Cardiac muscle cell (in vitro differentiated cells and primary cell): ENCODE data around the gene MAGEA9B. TPM values are rescaled to one million over a fixed set of nuclear protein-coding genes. Genes with fewer than 3 reads are reported as not detected.
A peak's percentile ranks its signal among the peaks of the same experiment; 100 is the strongest.
"Not testable (repeated sequence)": the region's sequence is repeated elsewhere in the genome, so short reads cannot be mapped to it uniquely, and the experiment has no call there.

Experiments used
- DNase-seq, 2 donors: peaks; one replicate each; pipeline versions ENCODE4 v3.0.0 to v3.0.0-alpha.2; 2010 to 2017; ENCODE audit warnings: low read depth in 1 of 2, low spot score in 1 of 2
- H3K27ac ChIP-seq: fragments of 200-600 bp; sonication (generic); 2 replicates; pipeline ENCODE4 v1.5.1; 2016
- H3K27me3 ChIP-seq: fragments of 200-600 bp; sonication (generic); 2 replicates; pipeline ENCODE4 v1.6.0; 2016; ENCODE audit warnings: control low read depth
- H3K36me3 ChIP-seq: fragments of 200-600 bp; sonication (generic); 2 replicates; pipeline ENCODE4 v1.5.1; 2016; ENCODE audit warnings: control low read depth
- H3K4me1 ChIP-seq: fragments of 200-600 bp; sonication (generic); 2 replicates; pipeline ENCODE4 v1.8.1; 2017; ENCODE audit warnings: low read depth, mild to moderate bottlenecking, mixed run types
- H3K4me3 ChIP-seq: fragments of 200-600 bp; sonication (generic); 2 replicates; pipeline ENCODE4 v1.5.1; 2016; ENCODE audit warnings: mild to moderate bottlenecking
- H3K9me3 ChIP-seq: fragments of 200-600 bp; sonication (generic); 2 replicates; pipeline ENCODE4 v1.5.1; 2017; ENCODE audit warnings: low read depth, mild to moderate bottlenecking, control low read depth
- CTCF ChIP-seq: IDR thresholded peaks from 2 replicates; pipeline ENCODE4 v1.5.1; 2012; ENCODE audit warnings: low read depth, mild to moderate bottlenecking, low read length
- polyA plus RNA-seq: library from polyadenylated mRNA; unstranded; fragments of >200 nt; fragmentation: Nextera tagmentation; extraction: Ambion mirVana; gene quantifications from 2 replicates; pipeline ENCODE4 v1.2.1, GENCODE V29; 2016
- total RNA-seq: library from RNA; depleted of rRNA; stranded (reverse); fragments of >200 nt; gene quantifications from 2 replicates; pipeline ENCODE4 v1.2.3, GENCODE V29; 2016

The MAGEA9B gene
- total and polyA plus RNA-seq, 2 experiments from 2014 or later = not detected

- Histone ChIP-seq H3K27me3 (no peaks in the 10 kb centered on the region), H3K4me3 (no peak overlapping the region), H3K9me3 (no peaks in the 10 kb centered on the region), H3K36me3 (no peaks in the 10 kb centered on the region), H3K4me1 (peaks cover 11% of the 10 kb centered on the region), H3K27ac (peak overlapping the region; percentile 85)
- DNase-seq = no peak
- TF ChIP-seq CTCF = no peak
Measured at GRCh38 chrX:149628768-149629167, 41.5 kb upstream of the MAGEA9B start.

- Histone ChIP-seq H3K27ac (peak overlapping the region; percentile 85), H3K36me3 (no peaks in the 10 kb centered on the region), H3K4me1 (peaks cover 15% of the 10 kb centered on the region), H3K27me3 (no peaks in the 10 kb centered on the region), H3K4me3 (no peak overlapping the region), H3K9me3 (no peaks in the 10 kb centered on the region)
- TF ChIP-seq CTCF = no peak
- DNase-seq = no peak
Measured at GRCh38 chrX:149628280-149628679, 41.0 kb upstream of the MAGEA9B start.

GRCh38 chrX:149626829-149627228 lies 39.6 kb upstream of the MAGEA9B start:
- H3K9me3 ChIP-seq, H3K36me3 ChIP-seq, H3K27me3 ChIP-seq, H3K4me3 ChIP-seq: not testable (repeated sequence)
- Histone ChIP-seq H3K27ac (peak overlapping the region; percentile 85), H3K4me1 (peaks cover 15% of the 10 kb centered on the region)
- peak in 1 of 2 donors; percentile 39 for DNase-seq

GRCh38 chrX:149619662-149620061 lies 32.4 kb upstream of the MAGEA9B start:
- not testable (repeated sequence) for DNase-seq, H3K36me3 ChIP-seq, H3K27ac ChIP-seq

GRCh38 chrX:149618871-149619270 lies 31.6 kb upstream of the MAGEA9B start:
- H3K36me3 ChIP-seq = no peaks in the 10 kb centered on the region
- no peaks in the 10 kb centered on the region for H3K9me3 ChIP-seq
- peaks cover 5% of the 10 kb centered on the region for H3K4me1 ChIP-seq
- TF ChIP-seq CTCF = no peak
- no peak for DNase-seq
- no peak overlapping the region for H3K27ac ChIP-seq
- no peak overlapping the region for H3K4me3 ChIP-seq
- H3K27me3 ChIP-seq = no peaks in the 10 kb centered on the region

More at GRCh38 chrX:149619662-149620061, 32.4 kb upstream of the MAGEA9B start:
- not testable (repeated sequence) for H3K9me3 ChIP-seq, H3K27me3 ChIP-seq, H3K4me3 ChIP-seq
- H3K4me1 ChIP-seq = peaks cover 13% of the 10 kb centered on the region

GRCh38 chrX:149611623-149612175 lies 24.4 kb upstream of the MAGEA9B start:
- TF ChIP-seq CTCF = no peak
- DNase-seq = no peak
- Histone ChIP-seq H3K4me1 (no peaks in the 10 kb centered on the region), H3K27me3 (no peaks in the 10 kb centered on the region), H3K4me3 (no peak overlapping the region), H3K9me3 (no peaks in the 10 kb centered on the region), H3K27ac (peak overlapping the region; percentile 22), H3K36me3 (no peaks in the 10 kb centered on the region)

GRCh38 chrX:149610511-149610910 lies 23.3 kb upstream of the MAGEA9B start:
- Histone ChIP-seq H3K4me1 (peaks cover 5% of the 10 kb centered on the region), H3K27me3 (no peaks in the 10 kb centered on the region), H3K4me3 (no peak overlapping the region), H3K27ac (peak overlapping the region; percentile 43), H3K9me3 (no peaks in the 10 kb centered on the region), H3K36me3 (no peaks in the 10 kb centered on the region)
- DNase-seq = no peak
- no peak for TF ChIP-seq CTCF
